Stimulated activated CD8-positive, alpha-beta memory T cell treated with anti-CD3 and anti-CD28 coated beads, Interleukin-15, amount 100 ng/mL, for 24 hours (primary cell): ENCODE data around the gene PPIP5K2.

ENCODE experiments used
- DNase-seq: peaks from one replicate; pipeline ENCODE4 v3.0.0-alpha.2; 2020; ENCODE audit warnings: low read depth

Gene PPIP5K2

GRCh38 chr5:103247118-103247517 lies 127.0 kb downstream of the PPIP5K2 start:
- no peak for DNase-seq

GRCh38 chr5:103249068-103249467 lies 129.0 kb downstream of the PPIP5K2 start:
- no peak for DNase-seq

- DNase-seq: no peak
Measured at GRCh38 chr5:103254921-103255320, 134.8 kb downstream of the PPIP5K2 start.

- DNase-seq: no peak
Measured at GRCh38 chr5:103255691-103256090, 135.6 kb downstream of the PPIP5K2 start.

GRCh38 chr5:103256178-103256577 lies 136.1 kb downstream of the PPIP5K2 start:
- no peak for DNase-seq

- peak; percentile 70 for DNase-seq
Measured at GRCh38 chr5:103258368-103258956, 138.4 kb downstream of the PPIP5K2 start, which contains the start of gene MACIR. Gene MACIR (plus strand): TSS chr5:103258763. CDS start chr5:103275920, 17,157 bp downstream.

GRCh38 chr5:103258957-103259704 lies 139.0 kb downstream of the PPIP5K2 start:
- peak; percentile 28 for DNase-seq

- DNase-seq: peak; percentile 2
Measured at GRCh38 chr5:103259705-103260355, 139.7 kb downstream of the PPIP5K2 start.

- no peak for DNase-seq
Measured at GRCh38 chr5:103260951-103261350, 140.8 kb downstream of the PPIP5K2 start.
